Activated T-cell treated with anti-CD3 and anti-CD28 coated beads for 24 hours (primary cell): Measurements from ENCODE around the gene PPARA.

ENCODE experiments used
- DNase-seq: peaks from one replicate; pipeline ENCODE4 v3.0.0-alpha.2; 2020; ENCODE audit warnings: low read depth

PPARA gene

DNA sequence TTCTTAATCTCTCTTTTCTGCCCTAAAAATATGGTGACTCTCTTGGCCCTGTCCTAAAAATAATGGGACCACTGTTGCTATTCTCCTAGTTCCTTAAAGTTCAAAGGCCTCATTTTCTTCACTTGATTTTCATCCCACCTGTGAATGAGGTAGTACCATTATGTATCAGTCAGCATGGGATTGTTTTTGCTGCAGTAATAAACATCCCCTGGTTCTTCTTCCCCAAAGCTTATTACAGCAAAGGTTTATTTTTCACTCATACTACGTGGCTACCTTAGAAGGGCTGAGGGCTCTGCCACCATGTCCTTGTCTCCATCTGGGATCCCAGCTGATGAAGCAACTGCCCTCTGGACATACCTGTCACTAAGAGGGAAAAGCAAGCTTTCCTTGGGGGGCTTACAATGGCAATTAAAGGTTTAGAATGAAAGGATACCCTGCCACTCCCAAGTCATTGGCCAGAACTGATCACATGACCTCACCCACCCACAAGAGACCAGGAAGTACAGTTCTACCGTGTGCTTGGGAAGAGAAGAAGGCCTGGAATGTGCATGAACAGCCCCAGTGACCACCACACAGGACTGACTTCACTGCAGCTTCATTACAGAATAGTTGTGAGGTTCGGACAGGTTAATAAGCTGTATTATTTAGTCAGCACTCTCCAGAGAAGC, 125.3 kb downstream of the PPARA start:
- no peak for DNase-seq

DNA sequence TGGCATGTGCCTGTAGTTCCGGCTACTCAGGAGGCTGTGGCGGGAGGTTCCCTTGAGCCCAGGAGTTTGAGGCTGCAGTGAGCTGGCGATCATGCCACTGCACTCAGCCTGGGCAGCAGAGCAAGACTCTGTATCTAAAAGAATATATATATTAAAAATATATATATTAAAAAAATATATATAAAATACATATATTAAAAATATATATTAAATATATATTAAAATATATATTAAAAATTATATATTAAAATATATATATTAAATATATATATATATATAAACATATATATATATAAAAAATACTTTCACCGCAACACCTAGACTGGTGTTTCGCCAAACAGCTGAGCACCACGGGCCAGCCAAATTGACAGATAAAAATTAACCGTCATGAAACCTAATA, 126.2 kb downstream of the PPARA start:
- no peak for DNase-seq

DNA sequence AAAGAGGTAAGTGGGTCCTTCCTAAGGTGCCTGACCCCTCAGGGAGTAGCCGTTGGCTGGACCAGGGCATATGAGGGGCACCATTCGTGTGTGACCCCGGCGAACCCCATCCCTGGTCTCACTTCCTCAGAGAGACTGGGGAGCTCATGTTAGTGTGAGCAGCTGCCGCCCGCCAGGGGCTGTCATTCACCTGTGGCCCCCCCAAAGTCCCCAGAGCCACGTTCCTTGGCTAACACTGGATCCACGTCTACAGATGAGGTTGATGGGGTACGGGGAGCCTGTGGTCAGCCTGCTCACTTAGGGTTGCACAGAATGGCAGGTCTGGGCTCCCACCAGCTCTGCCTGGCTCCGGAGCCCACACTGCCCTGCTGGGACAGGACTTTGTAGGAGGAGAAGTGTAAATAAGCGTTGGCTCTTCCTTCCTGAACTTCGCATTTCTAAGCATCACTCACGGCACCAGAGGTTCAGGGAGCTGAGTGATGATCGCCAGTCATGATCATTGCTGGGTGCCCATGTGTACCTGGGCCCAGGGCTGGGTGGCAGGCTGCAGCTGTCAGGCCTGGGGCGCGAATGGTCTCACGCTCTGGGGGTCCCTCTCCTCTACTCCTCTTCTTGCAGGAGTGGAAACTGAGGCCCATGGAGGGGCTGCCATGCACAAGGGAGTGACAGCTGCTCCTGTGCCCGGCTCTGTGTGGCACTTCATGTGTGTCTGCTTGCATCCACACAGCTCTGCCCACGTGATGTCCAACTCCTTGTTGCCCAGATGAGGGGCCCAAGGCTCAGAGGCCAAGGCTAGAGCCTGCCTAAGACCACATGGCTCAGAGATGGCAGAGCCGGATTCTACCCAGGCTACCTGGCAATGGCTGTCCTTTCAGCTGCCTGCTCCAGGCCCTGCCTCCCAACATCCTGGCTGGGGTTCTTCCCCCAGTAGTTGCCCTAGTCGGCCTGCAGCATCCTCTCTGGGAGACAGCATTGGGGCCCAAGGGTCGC, 128.6 kb downstream of the PPARA start:
- DNase-seq: no peak

GRCh38 chr22:46280063-46280817, 129.9 kb downstream of the PPARA start:
- no peak for DNase-seq

DNA sequence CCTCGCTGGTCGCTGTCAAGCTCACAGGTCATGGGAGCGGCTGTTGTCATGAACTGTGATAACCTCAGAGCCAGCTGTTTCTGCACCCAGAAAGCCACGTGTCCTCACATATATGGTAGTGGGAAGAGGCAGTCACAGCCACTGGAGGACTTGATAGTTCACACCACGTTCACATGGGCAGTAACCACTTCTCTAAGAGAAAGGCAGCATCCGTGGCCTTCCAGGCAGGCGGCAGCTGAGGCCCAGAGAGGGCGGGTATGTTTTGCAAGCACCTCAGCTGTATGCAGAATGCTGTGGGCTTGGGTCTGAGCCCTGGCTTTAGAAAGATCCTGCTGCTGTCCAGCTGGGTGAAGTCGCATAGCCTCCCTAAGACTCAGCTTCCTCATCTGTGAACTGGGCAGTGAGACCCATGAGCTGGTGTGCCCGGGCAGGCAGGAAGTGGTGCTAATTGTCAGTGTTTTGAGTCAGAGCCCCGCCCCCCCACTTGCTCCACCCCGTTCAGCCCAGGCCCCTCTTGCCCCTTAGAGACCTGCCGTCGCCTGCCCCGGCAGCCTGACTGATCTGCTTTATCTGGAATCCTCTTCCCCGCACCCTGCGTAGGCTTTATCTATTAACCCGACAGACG, 130.8 kb downstream of the PPARA start:
- no peak for DNase-seq

DNA sequence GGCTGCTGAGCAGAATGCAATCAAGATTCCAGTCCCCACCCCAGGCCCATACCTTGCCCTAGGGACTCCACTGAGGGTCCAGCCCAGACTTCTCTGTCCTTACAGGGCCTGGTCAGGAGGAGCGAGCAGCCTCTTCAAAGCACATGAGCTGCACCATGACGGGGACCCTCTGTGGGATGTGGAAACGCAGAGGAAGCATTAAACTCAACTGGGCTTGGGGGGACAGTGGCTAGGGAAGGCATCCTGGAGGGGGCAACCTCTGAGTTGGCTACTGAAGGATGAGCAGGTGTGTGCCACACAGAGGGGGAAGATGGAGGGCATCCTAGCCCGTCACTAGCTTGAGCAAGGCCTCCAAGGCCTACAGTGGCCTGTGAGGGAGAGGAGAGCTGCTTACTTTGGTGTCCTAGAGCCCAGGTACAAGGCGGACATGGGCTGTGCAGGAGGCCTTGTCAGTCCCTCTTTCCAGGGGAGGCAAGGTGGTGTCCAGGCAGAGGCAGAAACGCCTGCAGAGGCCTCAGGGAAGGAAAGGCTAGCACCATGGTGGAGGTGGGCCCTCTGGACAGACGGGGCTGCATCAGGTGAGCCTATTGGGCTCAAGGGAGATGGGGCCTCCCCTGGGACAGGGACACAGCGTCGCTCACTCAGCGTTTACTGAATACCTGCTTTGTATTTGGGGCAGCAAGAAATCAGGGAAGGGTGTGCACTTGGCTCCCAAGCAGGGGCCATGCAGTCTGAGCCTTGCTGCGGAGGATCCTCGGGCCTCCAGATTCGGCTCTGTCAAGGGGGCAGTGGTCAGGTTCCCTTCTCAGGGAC, 131.7 kb downstream of the PPARA start:
- no peak for DNase-seq

GRCh38 chr22:46286006-46286405, 135.7 kb downstream of the PPARA start:
- no peak for DNase-seq

DNA sequence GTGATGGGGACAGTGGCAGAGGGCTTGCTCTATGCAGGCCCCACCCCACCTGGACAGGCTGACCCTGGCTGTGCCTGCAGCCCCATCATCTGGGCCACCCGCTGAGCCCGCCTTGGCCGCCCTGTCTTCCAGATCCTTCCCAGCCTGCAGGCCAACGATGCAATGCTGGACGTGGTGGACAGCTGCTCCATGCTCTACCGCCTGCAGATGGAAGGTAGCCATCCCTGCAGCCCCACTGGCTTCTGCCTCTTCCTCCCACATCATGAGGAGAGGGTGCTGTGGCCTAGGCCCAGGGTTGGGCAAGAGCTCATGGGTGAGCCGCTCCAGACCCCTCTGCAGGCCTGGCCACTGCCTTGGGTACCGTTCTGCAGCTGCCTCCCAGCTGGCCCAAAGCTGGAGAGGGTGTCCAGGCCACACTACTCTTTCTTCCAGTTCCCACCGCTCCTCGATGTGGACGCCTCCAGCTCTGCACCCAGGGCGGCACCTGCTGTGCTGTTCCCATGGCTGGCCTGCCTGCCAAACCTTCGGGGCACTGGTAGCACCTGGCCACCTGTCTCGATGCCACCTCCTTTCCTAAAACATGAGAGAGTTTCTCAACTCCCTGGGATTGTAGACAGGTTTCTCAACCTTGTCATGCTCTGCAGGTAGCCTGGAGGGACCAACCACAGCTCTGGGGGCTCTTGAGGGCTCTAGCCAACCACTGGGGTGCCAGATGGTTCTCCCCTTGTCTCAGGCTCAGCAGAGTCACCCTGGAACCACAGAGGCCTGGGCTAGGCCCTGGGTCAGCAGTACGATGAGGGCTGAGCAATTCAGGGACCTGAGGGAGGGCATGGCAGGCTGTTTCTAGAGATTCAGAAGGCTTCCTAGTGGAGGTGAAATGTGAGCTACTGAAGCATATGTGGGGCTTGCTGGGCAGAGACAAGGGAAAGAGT, 136.9 kb downstream of the PPARA start:
- DNase-seq: no peak

GRCh38 chr22:46287873-46288751, 137.8 kb downstream of the PPARA start:
- DNase-seq: no peak

GRCh38 chr22:46288846-46289243, 138.5 kb downstream of the PPARA start:
- DNase-seq: no peak

DNA sequence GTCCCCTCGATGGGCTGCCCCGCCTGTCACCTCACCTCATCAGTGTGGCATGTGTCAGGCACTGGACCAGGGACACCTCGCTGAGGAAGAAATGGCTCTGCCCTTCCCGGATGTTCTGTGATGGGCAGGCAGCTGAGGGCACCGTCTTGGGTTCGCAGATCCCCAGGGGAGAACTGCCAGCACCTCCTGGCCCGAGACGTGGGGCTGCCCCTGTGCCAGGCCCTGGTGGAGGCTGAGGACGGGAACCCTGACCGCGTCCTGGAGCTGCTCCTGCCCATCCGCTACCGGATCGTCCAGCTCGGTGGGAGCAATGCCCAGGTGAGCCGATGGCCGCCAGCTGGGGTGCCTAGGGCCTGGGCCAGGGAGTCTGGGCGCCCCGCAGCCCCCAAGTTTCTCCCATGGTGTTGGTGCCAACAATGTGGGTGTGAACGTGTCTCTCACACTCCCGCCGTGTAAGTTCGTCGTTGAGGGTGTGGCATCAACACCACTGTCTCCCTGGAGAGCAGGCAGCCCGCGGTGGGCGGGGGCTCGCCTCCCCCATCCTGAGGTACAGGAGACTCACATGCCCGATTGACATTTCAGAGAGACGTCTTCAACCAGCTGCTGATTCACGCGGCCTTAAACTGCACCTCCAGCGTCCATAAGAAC, 139.0 kb downstream of the PPARA start:
- DNase-seq: no peak

GRCh38 chr22:46290121-46290842, 140.0 kb downstream of the PPARA start:
- no peak for DNase-seq

GRCh38 chr22:46290843-46291785, 140.8 kb downstream of the PPARA start:
- no peak for DNase-seq

DNA sequence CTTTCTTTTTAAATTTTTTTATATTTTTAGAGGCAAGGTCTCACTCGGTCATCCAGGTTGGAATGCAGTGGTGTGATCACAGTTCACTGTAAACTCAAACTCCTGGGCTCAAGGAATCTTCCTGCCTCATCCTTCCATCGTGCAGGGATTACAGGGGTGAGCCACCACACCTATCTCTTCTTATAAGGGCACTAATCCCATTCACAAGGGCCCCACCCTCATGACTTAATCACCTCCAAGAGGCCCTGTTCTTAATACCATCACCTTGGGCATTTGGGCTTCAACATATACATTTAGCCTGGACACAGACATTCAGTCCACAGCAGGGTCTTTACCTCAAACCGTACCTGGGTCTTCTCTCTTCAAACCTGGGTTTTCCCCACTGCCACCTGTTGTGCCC, 141.8 kb downstream of the PPARA start:
- DNase-seq: no peak

GRCh38 chr22:46292732-46293131, 142.4 kb downstream of the PPARA start:
- no peak for DNase-seq
